Cardiac septum (tissue), 1 donor: Measurements from ENCODE around the gene HS2ST1. TPM values are rescaled to one million over a fixed set of nuclear protein-coding genes. Genes with fewer than 3 reads are reported as not detected.
"Not testable (repeated sequence)": the region's sequence is repeated elsewhere in the genome, so short reads cannot be mapped to it uniquely, and the experiment has no call there.

Experiments
- DNase-seq: peaks from one replicate; pipeline ENCODE4 v3.0.0-alpha.2; 2020; ENCODE audit warnings: low spot score
- intact Hi-C: fragments of 100-400 bp; cut with DNase I; formaldehyde crosslinking; loops from one replicate; pipeline ENCODE4 v1.14.0; 2022
- total RNA-seq: library from RNA; stranded (reverse); fragmentation: NEBNext Ultra II Directional; extraction: Animal tissue kit (Norgen Biotek cat#: 25700); gene quantifications from one replicate; pipeline ENCODE4 v1.2.1, GENCODE V29; 2021
- donor health status: DM: no; HTN: no; CAD: no.

Gene HS2ST1
- total RNA-seq, 1 donor from 2014 or later, result 12.6 TPM

DNA sequence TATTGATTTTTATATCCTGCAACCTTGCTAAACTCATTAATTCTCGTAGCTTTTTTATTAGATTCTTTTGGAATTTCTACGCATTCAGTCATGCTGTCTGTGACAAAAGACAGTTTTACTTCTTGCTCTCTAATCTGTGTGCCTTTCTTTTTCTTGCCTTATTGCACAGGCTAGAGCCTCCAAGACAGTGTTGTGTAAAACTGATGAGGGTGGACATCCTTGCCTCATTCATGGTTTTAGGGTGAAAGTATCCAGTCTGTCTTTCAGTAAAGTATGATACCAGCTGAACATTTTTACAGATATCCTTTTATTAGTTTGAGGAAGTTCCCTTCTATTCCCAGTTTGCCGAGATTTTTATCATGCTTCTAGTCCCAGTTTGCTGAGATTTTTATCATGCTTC lies 133.8 kb downstream of the HS2ST1 start:
- intact Hi-C loops, result no loop called here
- DNase-seq, result no peak

DNA sequence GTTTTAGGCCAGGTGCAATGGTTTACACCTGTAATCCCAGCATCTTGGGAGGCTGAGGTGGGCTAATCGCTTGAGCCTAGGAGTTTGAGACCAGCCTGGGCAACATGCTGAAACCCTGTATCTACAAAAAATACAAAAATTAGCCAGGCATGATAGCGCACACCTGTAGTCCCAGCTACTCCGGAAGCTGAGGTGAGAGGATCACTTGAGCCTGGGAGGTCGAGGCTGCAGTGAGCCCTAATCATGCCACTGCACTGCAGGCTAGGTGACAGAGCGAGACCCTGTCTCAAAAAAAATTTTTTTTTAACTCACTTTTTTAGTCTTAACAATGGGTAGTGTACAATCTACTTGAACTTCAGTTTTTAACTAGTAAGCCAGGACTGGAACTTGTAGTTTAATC lies 137.5 kb downstream of the HS2ST1 start:
- no peak for DNase-seq
- intact Hi-C loops, result no loop called here

DNA sequence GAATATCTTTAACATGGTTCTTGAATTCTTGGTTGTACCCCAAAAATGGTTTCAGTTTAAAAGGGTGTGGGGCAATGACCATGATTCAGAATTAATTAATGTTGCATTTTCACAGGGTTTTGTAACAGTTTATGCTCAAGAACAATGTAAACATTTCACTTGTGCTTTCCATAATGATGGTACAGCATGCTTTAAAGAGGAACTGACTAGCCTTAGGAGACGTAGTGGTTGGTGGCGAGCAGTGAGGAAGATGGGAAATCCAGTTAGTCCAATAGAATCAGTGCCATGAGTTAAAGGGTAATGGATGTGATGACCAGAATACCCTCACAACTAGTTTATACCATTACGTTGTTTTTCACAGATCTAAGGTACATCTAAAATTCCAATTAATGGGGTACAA lies 138.0 kb downstream of the HS2ST1 start:
- no peak for DNase-seq
- intact Hi-C loops, result no loop called here

DNA sequence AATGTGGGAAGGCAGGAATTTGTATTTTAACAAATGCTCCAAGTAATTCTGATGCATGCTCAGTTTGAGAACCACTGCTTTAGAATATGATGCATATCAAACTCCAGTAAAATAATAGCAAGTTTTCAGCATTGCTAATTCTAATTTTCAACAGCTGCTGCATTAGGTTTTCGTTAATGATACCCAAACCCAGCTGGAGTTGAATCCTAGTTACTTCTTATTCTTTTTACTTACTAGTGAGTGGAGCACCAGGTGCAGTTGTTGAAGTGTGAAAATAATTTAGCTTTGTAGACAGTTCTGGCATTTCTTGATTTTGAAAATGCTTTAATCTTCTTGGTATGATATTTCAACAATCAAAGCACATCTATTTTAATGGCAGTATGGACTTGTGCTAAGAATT lies 138.5 kb downstream of the HS2ST1 start:
- DNase-seq, result no peak
- intact Hi-C loops, result no loop called here

DNA sequence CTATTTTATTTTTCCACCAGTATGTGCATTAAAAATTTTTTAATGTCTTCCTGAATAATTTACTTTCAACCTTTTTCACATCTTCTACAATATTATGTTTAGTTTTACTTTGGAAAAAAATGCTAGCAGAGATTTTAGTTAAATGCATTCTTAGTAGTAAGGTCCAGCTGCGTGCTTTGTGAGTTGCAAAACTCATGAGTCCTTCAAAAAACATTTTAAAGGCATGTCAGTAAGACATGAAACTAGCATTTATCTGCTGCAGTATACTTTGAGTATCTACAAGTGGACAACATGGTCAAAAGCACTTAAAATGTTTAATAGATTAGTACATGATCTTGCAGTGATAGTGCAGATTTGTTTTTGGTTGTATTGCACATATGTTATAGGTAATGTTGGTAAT lies 139.0 kb downstream of the HS2ST1 start:
- intact Hi-C loops, result no loop called here
- DNase-seq, result no peak

DNA sequence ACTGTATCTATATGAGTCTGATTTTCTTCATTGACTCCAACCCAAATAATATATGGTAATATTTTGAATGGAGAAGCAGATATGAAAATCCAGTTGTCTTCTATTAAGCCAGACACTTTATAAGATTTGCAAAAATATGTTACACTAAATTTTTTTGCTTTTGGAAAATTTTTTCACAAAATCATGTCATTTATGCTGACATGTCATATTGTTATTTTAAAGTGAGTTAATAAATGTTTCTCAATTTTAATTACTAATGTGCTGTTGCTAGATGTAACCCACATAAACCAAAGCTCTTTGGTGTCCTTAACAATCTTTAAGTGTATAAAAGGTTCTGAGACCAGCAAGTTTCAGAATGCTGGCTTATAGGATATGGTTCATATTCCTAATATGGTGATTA lies 142.5 kb downstream of the HS2ST1 start:
- no peak for DNase-seq
- intact Hi-C loops, result no loop called here

DNA sequence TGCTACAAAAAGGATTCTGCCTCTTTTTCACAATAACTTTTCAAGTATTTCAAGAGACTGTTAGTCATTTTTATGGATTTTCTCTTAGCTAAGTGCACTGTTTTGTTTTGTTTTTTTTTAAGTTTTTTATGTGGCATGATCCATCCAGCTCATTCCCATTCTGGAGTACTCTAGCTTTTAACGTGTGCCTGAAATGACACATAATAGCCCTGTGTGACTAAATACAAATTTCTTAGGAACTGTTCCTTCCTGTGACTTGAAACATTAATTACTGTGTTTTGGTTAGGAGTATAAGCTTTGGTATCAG lies 143.9 kb downstream of the HS2ST1 start:
- intact Hi-C loops, result no loop called here
- no peak for DNase-seq

DNA sequence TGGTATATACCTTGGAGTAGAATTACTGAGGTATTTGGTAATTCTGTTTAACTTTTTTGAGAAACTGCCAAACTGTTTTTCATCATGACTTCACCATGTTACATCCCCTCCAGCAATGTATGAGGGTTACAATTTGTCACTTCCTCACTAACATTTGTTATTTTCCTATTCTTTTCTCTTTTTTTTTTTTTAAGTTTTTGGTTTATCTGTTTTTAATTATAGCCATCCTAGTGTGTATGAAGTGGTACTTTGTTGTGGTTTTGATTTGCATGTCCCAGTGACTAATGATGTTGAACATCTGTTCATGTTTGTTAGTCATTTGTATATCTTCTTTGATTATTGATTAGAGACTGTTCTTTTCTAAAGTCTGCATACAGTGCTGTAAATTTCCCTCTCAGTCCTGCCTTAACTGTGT lies 147.3 kb downstream of the HS2ST1 start:
- intact Hi-C loops, result no loop called here
- DNase-seq, result no peak

DNA sequence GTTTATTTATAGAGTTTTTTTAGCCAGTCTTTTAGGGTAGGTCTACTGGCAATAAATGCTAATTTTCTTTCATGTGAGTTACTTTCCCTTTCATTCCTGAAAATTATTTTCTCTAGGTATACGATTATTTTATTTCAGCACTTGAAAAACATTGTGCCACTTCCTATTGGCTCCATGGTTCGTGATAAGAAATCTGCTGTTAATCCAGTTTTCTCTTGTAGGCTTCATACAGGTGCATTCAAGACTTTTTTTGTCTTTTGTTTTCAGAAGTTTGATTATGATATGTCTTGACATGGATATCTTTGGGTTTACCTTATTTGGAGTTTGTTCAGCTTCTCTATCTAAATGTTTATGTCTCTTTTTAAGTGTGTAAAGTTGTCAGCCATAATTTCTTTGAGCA lies 148.3 kb downstream of the HS2ST1 start:
- intact Hi-C loops, result no loop called here
- no peak for DNase-seq

DNA sequence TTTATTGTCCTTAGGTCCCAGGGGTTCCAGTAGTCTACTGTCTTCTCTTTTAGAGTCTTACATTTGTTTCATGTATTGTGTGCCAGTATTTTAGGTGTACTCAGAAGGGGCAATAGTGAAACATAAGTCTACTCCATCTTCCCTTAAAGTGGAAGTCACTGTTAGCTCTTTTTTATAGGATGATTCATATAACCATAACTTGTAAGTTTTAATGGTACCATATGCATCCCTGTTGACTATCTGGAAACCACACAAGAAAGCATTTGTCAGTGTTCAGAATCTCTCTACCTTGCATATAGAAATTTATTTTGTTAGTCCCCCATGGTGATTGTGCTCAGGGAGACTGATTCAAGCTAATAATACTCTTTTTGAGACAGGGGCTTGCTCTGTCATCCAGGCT lies 149.9 kb downstream of the HS2ST1 start:
- intact Hi-C loops, result no loop called here
- no peak for DNase-seq

DNA sequence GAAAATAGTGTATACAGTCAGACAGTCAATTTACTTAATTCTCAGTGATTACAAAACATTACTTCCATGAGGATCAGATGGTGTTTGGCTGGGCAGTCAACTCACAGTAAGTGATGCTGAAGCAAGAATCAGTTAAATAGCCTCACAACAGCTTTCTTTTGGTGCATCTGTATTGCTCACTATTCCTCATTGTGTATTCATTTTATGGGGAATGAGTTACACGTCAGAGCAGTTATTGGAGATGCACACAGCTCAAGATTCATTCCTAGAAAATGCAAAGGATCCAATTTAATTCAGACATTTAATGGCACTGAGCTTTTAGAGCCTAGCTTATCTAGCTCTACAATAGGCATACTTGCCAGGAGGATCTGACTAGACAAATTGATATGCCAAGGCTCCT lies 150.6 kb downstream of the HS2ST1 start:
- intact Hi-C loops, result no loop called here
- DNase-seq, result no peak

DNA sequence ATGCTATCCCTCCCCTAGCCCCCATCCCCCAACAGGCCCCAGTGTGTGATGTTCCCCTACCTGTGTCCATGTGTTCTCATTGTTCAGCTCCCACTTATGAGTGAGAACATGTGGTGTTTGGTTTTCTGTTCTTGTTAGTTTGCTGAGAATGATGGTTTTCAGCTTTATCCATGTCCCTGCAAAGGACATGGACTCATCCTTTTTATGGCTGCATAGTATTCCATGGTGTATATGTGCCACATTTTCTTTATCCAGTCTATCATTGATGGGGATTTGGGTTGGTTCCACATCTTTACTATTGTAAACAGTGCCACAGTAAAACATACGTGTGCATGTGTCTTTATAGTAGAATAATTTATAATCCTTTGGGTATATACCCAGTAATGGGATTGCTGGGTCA lies 152.3 kb downstream of the HS2ST1 start:
- DNase-seq, intact Hi-C loops: not testable (repeated sequence)

DNA sequence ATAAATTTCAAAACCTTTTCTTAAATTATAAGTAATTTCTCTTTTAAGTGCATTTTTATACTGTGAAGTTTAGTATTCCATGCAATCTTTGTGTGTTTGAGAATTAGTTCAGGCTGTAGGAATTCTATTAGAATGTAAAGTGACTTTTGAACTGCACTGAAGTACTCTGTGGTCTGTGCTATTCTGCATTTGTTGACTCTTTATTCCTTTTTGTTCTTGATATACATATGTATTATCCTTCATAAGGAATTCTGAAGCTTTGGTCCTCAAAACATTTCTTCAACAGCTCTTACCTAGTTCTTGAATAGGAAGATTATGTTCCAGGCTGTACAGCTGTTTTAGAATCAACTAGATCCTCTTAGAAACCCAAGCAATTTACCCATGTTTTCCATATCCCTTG lies 158.0 kb downstream of the HS2ST1 start:
- no peak for DNase-seq
- intact Hi-C loops, result no loop called here

DNA sequence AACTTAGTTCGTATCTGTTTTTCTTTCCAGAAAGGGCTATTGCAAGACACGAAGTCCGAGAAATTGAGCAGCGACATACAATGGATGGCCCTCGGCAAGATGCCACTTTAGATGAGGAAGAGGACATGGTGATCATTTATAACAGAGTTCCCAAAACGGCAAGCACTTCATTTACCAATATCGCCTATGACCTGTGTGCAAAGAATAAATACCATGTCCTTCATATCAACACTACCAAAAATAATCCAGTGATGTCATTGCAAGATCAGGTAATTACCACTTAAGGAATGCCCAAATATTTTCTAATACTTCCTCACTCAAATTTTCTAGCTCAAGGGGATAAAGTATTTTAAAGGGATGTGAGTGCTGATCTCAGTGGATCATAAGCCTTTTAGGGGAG lies 158.5 kb downstream of the HS2ST1 start:
- DNase-seq, result no peak
- intact Hi-C loops, result no loop called here

DNA sequence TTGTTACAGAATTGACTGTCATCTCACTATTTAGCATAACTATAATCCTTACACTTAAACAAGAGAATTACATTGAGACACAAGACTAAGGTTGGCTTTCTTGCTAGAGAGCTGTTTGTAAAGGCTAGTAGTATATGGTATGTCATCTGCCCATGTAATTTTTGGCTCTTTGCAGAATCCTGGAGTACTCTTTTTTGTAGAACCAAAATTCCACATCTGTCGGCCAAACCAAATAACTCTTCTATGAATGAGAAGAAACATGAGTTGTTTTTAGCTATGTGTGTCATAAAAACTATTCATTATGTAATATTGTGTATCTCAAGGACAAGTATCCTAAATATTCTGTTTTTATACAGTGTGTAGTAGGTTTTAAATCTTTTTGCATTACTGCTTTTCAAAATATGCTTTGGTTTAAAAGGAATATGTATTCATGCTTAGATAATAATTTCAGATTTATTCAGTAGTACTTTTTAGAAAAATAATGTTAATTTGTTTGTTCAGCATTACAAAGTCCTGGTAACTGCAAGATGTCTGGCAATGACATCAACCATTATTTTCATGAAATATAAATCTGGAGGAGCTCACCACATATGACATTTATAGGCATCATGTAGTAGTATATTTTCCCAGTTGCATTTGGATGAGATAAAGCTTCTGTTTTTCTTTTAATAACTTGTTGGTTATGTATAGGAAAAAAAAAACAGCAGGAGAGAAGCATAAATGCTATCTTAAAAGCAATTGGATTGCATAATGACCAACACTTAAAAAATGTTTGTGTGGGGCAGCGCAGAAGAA lies 159.8 kb downstream of the HS2ST1 start:
- intact Hi-C loops, result no loop called here

DNA sequence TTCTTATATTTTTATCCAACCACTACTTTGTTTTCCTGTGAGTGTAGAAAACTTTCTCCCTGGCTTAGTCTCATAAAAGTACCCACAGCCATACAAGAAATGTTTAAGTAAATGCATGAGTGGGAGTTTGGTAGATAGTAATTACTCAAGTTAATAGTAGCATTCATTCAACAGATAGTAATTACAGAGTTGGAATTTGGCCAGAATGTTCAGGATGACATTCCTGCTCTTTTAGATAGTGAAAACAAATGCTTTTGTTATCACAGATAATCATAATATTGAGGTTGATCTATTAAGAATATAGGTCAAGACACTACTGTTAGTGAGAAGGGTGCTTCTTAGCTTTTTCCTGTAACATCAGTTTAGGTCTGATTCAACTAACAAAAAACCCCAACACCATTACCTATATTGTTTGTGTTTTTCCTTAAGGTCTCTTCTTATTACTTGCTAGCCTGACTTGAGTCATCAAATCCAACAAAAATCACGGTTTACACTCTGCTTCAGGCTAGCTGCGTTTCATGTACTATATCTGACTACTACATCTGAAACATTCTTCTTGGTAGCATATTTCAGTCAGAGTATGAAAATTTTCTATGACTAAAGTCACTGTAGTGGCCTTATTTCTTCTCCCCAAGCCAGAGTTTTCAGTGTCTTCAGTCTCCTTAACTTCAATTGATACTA lies 163.7 kb downstream of the HS2ST1 start:
- DNase-seq, result no peak
- intact Hi-C loops, result no loop called here

More for the DNA sequence above, 159.8 kb downstream of the HS2ST1 start:
- DNase-seq, result no peak

DNA sequence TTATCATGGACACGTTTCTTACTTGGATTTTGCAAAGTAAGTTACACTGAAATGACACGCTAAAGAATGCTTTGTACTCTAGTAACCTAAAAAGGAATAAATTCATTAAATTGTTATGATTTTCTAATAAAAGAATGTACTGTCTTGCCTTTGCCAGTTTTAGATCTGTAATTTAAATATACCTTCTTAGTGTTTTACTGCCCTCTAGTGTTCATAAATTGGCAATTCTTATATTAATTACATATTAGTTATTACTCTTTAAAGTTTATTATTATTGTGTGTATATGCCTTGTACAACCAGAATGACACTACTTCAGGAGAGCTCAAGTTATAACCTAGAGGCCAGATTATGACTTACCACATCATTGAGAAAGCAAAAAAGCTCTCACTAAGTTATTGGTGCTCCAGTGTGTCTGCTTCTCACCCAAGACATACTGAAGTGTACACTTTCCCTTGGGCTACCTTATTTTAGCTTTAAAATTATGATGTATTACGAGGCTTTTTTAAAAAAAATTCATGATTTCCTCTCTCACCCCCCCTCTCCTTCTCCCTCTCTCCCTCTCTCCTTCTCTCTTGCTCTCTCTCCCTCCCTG lies 169.9 kb downstream of the HS2ST1 start:
- intact Hi-C loops, result loop anchor here (10.0 kb wide), 3 partner anchors 120 to 580 kb away; partner anchors contain the start of gene SH3GLB1
- no peak for DNase-seq

DNA sequence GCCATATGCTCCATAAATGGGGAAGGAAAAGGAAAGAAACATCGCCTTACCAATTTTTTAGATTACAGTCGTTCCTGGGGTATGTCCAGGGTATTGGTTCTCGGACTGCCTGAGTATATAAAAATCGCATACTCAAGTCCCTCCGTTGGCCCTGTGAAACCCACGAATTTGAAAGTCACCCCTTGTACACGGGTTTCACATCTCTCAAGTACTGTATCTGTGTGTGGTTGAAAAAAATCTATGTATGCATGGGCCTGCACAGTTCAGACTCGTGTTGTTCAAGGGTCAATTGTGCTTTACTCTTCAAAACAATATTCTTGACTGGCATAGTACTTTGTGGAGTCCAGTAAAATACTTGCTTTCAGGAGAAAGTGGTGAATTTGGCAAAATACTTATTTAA lies 171.7 kb downstream of the HS2ST1 start:
- no peak for DNase-seq
- intact Hi-C loops, result loop anchor here (10.0 kb wide), 3 partner anchors 121 to 581 kb away; partner anchors contain the start of gene SH3GLB1

DNA sequence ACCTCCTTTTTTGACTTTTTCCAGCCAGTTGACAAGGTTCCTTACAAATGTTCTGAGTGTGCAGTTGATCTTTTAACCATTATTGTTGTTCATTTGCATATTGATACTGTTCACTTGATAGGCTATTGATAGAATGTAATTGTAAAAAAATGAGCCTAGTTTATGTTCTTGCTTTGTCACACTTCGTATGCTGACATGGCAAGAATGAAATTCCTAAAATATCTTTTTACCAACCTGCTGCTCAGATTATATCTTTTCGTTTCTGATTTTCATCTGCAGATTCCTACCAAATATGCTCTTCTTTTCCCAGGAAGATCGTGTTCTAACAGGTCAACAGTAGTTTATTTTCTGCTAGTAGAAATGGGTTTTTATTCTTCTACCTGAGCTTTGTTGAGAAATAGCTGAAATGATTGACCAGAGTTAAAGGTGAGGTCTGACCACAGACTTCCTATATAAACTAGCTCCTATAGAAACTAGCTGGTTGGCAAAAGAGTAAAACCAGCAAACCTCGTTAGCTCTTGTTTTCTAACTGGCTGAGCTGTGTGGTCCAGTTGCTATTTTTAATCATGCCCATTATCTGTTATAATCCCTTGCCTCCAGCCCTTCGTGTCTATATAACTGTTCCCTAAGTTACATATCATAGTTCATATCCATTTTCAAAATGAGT lies 174.8 kb downstream of the HS2ST1 start:
- intact Hi-C loops, result loop anchor here (10.0 kb wide), 3 partner anchors 124 to 584 kb away; partner anchors contain the start of gene SH3GLB1
- DNase-seq, result no peak

DNA sequence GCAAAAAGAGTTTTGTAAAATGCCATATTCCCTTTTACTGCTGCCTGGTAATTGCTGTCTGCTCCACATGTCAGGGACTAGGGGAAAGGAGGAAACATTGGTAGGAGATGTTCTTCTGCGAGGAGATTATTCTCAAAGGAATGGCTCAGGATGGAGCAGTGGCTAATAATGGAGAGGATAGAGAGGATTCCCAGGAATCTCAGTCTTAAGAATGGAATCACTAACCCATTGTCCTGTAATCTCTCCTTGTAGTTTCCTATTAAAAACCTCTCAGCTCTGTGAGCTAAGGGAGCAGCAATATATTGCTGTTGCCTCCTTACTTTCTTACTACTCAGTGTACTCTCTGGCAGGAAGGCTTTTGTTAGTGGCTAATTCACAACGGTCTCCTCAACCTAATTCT lies 175.4 kb downstream of the HS2ST1 start:
- DNase-seq, result no peak
- intact Hi-C loops, result loop anchor here (10.0 kb wide), 3 partner anchors 125 to 585 kb away; partner anchors contain the start of gene SH3GLB1
